Right lobe of liver (tissue), 6 donors: ENCODE results near the gene ZFX. TPM values are rescaled to one million over a fixed set of nuclear protein-coding genes. Genes with fewer than 3 reads are reported as not detected.

ENCODE experiments used
- ATAC-seq, 4 donors: fragments of 200-7000 bp; cut with Tn5 transposase; one replicate each; pipeline ENCODE4 v1.9.1; 2020; ENCODE audit warnings: mild to moderate bottlenecking in 4 of 4, moderate library complexity in 4 of 4
- DNase-seq, 3 donors: peaks; one replicate each; pipeline ENCODE4 v3.0.0-alpha.2; 2020
- H3K27ac ChIP-seq, 3 donors: fragments of 200-600 bp; one replicate each; pipeline ENCODE4 v1.8.0; 2022
- H3K27me3 ChIP-seq, 2 donors: fragments of 200-600 bp; one replicate each; pipeline ENCODE4 v1.8.0; 2022
- H3K36me3 ChIP-seq, 4 donors: fragments of 200-600 bp; sonication (generic) in 1 of 4; one replicate each; pipeline versions ENCODE4 v1.5.1 to v1.8.0; 2017 to 2022; ENCODE audit warnings: control low read depth in 1 of 4
- H3K4me1 ChIP-seq, 4 donors: fragments of 200-600 bp; sonication (generic) in 1 of 4; one replicate each; pipeline versions ENCODE4 v1.5.1 to v1.8.0; 2017 to 2022; ENCODE audit warnings: control low read depth in 1 of 4
- H3K4me3 ChIP-seq, 3 donors: fragments of 200-600 bp; one replicate each; pipeline ENCODE4 v1.8.0; 2022
- H3K9me3 ChIP-seq, 4 donors: fragments of 200-600 bp; sonication (generic) in 1 of 4; one replicate each; pipeline versions ENCODE4 v1.5.1 to v1.8.0; 2017 to 2022; ENCODE audit warnings: control low read depth in 1 of 4
- POLR2A ChIP-seq: fragments of 450-650 bp; IDR thresholded peaks from one replicate; pipeline ENCODE4 v1.6.1; 2017; ENCODE audit warnings: antibody characterized with exemption, mild to moderate bottlenecking
- WGBS: methylation state at CpG from one replicate; pipeline ENCODE4 v1.1.6; 2018; ENCODE audit warnings: low coverage, low lambda C conversion rate; ENCODE audit not compliant: insufficient coverage; ENCODE audit errors: missing lambda C conversion rate; 5-methylcytosine and 5-hydroxymethylcytosine counted together
- intact Hi-C, 2 donors: fragments of 100-400 bp; cut with DNase I; formaldehyde crosslinking; loops; one replicate each; pipeline versions ENCODE4 v1.11.2 to v1.14.1; 2022
- total RNA-seq, 6 experiments: library from RNA; depleted of rRNA in 2 of 6; stranded (reverse); fragments of >200 nt in 2 of 6; fragmentation: NEBNext Ultra II Directional in 3 of 6; extraction: Animal tissue kit (Norgen Biotek cat#: 25700) in 3 of 6; gene quantifications; one replicate each; pipeline versions ENCODE4 v1.1.0 to v1.2.4, GENCODE V29; 2016 to 2023
- TF ChIP-seq, protein P1 (sequence below), 4 donors: fragments of 200-600 bp in 3 of 4; fragments of 450-650 bp in 1 of 4; IDR thresholded peaks; one replicate each; pipeline versions ENCODE4 v1.5.1 to v1.8.0; 2016 to 2022; ENCODE audit warnings: antibody characterized with exemption in 4 of 4, mild to moderate bottlenecking in 2 of 4
- donor health status: DM: no; HTN: yes; CAD: no.
- donor health status: DM: no; HTN: no; CAD: no.
- donor health status: DM: no; HTN: no; CAD: no.
- donor health status: DM: no; HTN: yes; CAD: no.
- donor health status: DM: no; HTN: yes; CAD: no.

The ZFX gene
- total RNA-seq, 6 experiments from 2014 or later: 16.4 to 31.7 (median 23.5) TPM

DNA sequence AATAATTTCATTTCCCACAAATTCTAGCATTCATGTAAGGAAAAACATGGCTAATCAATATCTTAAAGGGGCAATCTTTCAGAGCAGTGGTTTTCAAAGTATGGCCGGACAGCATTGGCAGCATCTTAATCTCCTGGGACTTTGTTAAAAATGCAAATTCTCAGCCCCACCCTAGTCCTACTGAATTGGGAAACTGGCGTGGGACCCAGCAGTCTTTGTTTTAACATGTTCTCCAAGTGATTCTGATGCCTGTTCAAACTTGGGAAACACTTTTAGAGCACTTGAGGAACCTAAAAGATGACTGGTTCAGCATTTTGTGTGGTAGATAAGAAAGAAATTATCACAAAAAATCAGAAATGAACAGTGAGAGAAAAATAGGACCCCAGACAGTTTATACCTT, 65.7 kb downstream of the ZFX start:
- Histone ChIP-seq H3K27ac (no peak overlapping the region), H3K9me3 (no peaks in the 10 kb centered on the region), H3K27me3 (no peaks in the 10 kb centered on the region), H3K36me3 (peaks cover 5 to 25% (median 15%) of the 10 kb centered on the region in 4 donors), H3K4me1 (no peaks in the 10 kb centered on the region), H3K4me3 (no peak overlapping the region)
- DNase-seq: no peak
- 91% methylated on average over 2 of the region's 2 CpGs for WGBS
- TF ChIP-seq, protein P1, sequence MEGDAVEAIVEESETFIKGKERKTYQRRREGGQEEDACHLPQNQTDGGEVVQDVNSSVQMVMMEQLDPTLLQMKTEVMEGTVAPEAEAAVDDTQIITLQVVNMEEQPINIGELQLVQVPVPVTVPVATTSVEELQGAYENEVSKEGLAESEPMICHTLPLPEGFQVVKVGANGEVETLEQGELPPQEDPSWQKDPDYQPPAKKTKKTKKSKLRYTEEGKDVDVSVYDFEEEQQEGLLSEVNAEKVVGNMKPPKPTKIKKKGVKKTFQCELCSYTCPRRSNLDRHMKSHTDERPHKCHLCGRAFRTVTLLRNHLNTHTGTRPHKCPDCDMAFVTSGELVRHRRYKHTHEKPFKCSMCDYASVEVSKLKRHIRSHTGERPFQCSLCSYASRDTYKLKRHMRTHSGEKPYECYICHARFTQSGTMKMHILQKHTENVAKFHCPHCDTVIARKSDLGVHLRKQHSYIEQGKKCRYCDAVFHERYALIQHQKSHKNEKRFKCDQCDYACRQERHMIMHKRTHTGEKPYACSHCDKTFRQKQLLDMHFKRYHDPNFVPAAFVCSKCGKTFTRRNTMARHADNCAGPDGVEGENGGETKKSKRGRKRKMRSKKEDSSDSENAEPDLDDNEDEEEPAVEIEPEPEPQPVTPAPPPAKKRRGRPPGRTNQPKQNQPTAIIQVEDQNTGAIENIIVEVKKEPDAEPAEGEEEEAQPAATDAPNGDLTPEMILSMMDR (IDR thresholded peaks at IDR 0.05): no peak
- TF ChIP-seq POLR2A: no peak
- ATAC-seq: no peak
- intact Hi-C loops: no loop called here

DNA sequence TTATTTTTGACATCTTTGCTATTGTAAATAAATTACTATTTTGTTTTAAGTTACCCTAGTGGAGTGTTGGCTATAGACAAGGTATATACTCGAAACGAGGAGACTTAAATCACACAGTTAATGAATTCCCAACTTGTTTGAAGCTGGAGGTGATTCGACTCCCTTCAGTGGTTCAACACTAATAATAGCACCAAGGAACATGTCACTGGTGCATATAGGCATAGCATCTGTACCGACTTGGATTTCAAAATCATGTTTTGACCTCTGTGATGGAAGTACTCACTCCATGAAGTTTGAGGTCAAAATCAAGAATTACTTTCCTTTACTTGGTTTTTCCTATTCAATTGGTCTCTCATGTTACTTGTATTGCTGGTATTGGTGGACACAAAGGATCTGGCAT, 66.5 kb downstream of the ZFX start:
- no peaks in the 10 kb centered on the region for H3K27me3 ChIP-seq
- WGBS: 87% methylated on average over 4 of the region's 4 CpGs
- ATAC-seq (no peak), DNase-seq (no peak)
- TF ChIP-seq POLR2A: no peak
- TF ChIP-seq, protein P1 (IDR thresholded peaks at IDR 0.05): no peak
- peaks cover 4 to 17% (median 9%) of the 10 kb centered on the region in 4 donors for H3K36me3 ChIP-seq
- H3K27ac ChIP-seq: no peak overlapping the region
- intact Hi-C loops: no loop called here
- H3K9me3 ChIP-seq: no peaks in the 10 kb centered on the region
- H3K4me3 ChIP-seq: no peak overlapping the region
- H3K4me1 ChIP-seq: no peaks in the 10 kb centered on the region

DNA sequence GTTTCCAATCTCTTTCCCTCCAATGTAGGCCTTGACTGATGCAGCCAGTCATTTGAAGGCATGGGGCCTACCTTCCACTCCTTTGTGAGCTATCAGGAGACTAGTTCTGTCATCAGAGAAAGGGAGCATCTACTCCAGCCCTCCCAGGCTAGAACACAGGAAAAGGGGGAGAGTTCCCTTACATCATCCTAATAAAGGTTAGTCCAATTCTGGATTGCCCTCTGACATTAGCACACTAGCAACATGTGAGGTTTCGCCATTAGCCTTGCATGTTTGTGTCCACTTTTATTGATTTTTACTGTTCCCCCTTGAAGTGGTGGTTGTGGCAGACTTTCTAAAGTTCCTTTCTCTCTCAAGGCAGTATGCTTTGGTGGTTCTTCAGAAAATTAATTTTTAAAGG, 67.3 kb downstream of the ZFX start:
- no peak for TF ChIP-seq POLR2A
- TF ChIP-seq, protein P1 (IDR thresholded peaks at IDR 0.05): no peak
- 38% methylated on average over 1 of the region's 1 CpG for WGBS
- intact Hi-C loops: no loop called here
- Histone ChIP-seq H3K27ac (no peak overlapping the region), H3K9me3 (no peaks in the 10 kb centered on the region), H3K36me3 (peaks cover 2 to 9% (median 5%) of the 10 kb centered on the region in 4 donors), H3K4me3 (no peak overlapping the region), H3K27me3 (no peaks in the 10 kb centered on the region), H3K4me1 (no peaks in the 10 kb centered on the region)
- DNase-seq (no peak), ATAC-seq (peak; percentile 48 to 70 (median 56))

DNA sequence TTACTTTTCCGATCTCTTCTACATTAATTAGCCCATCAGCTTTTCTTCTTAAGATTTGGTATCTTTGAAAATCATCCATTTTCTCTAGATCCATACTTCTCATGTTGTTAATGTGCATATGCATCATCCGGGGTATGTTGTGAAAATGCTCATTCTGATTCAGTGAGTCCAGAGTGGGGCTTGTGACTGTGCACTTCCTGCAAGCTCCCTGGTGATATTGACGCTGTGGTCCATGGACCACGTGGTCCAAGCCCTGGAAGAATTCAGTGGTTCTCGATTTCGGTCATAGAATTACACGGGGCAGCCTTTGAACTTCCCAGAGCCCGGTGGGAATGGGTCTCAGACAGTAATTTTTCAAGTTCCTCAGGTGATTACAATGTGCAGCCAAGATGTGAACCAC, 69.8 kb downstream of the ZFX start:
- ATAC-seq (no peak), DNase-seq (no peak)
- intact Hi-C loops: no loop called here
- no peaks in the 10 kb centered on the region for H3K4me1 ChIP-seq
- H3K27me3 ChIP-seq: no peaks in the 10 kb centered on the region
- WGBS: 69% methylated on average over 8 of the region's 8 CpGs
- no peak overlapping the region for H3K27ac ChIP-seq
- TF ChIP-seq, protein P1 (IDR thresholded peaks at IDR 0.05): no peak
- no peak for TF ChIP-seq POLR2A
- no peaks in the 10 kb centered on the region for H3K36me3 ChIP-seq
- H3K9me3 ChIP-seq: no peaks in the 10 kb centered on the region
- no peak overlapping the region for H3K4me3 ChIP-seq

DNA sequence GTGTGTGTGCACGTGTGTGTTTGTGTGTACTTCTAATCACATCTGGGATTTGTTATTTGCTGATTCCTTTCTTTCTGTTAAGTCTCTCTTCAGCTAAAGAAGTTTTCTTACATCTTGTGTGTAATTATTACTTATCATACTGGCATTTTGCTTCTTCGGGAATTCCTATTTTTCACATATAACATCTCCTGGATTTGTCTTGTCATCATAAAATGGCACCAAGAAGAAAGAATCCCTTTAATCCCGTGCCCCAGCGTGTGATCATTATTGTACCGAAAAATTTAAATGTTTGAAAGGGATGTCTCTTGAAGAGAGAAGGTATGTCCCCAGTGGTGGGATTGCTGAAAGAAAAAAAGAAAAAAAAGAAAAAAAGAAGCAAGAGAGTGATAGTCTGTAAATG, 72.3 kb downstream of the ZFX start:
- WGBS: 82% methylated on average over 5 of the region's 5 CpGs

More for the DNA sequence above, 72.3 kb downstream of the ZFX start:
- H3K4me1 ChIP-seq: no peaks in the 10 kb centered on the region
- no peak overlapping the region for H3K4me3 ChIP-seq
- intact Hi-C loops: no loop called here
- H3K9me3 ChIP-seq: no peaks in the 10 kb centered on the region
- H3K27ac ChIP-seq: no peak overlapping the region
- H3K36me3 ChIP-seq: no peaks in the 10 kb centered on the region
- TF ChIP-seq, protein P1 (IDR thresholded peaks at IDR 0.05): no peak
- TF ChIP-seq POLR2A: no peak
- ATAC-seq: no peak
- no peaks in the 10 kb centered on the region for H3K27me3 ChIP-seq
- no peak for DNase-seq
